ENCODE results near the gene TCP1. TPM values are rescaled to one million over a fixed set of nuclear protein-coding genes. Genes with fewer than 3 reads are reported as not detected.

Gene TCP1
- total RNA-seq (2021; fragmentation: NEBNext Ultra II Directional; extraction: Animal tissue kit (Norgen Biotek cat#: 25700)) (331 and 348 TPM in 2 replicates), polyA plus RNA-seq (2011; rRNA removed) (117 and 138 TPM in 2 replicates), polyA minus RNA-seq (2011; rRNA and poly(A)+ RNA removed) (187 and 237 TPM in 2 replicates)
- 177 TPM for polyA plus RNA-seq (2011; cell fraction: cytosol; rRNA removed)
- polyA plus RNA-seq (2011; cell fraction: nucleus; rRNA removed), result 243 TPM
- polyA plus RNA-seq (2012, experiment 1 of 2), result 298 to 400 TPM (median 371 TPM) in 4 replicates
- polyA plus RNA-seq (2012, experiment 2 of 2), result 55.7 TPM
- polyA plus RNA-seq (2013, experiment 1 of 2), result 155 TPM
- 149 TPM for polyA plus RNA-seq (2013, experiment 2 of 2)
- polyA minus RNA-seq (2011; cell fraction: cytosol; rRNA and poly(A)+ RNA removed), result 355 TPM
- polyA minus RNA-seq (2011; cell fraction: nucleus; rRNA and poly(A)+ RNA removed), result 228 TPM
- long read RNA-seq, experiment 1, transcript TCP1-201 (12 exons, 2,499 nt), result major isoform, 242 of 448 reads
- long read RNA-seq, experiment 1, partial matches to known transcripts, result 184 of 448 reads
- long read RNA-seq, experiment 1, other reads (novel, unspliced or antisense), result 22 of 448 reads
- long read RNA-seq, experiment 2, transcript TCP1-201 (12 exons, 2,499 nt), result major isoform, 371 of 505 reads
- long read RNA-seq, experiment 2, partial matches to known transcripts, result 127 of 505 reads
- long read RNA-seq, experiment 2, other reads (novel, unspliced or antisense), result 4 of 505 reads

- Histone ChIP-seq H3K27me3 (replicated peaks in 1 of 4; ENCODE audit: control insufficient read depth in 3 of 4, extremely low read depth in 1 of 4, insufficient read depth in 3 of 4, low read length in 3 of 4) (no peaks in the 10 kb centered on the region), H3K36me3 (ENCODE audit: control insufficient read depth in 2 of 4, insufficient read depth in 4 of 4, low read length in 3 of 4) (peaks cover 6 to 65% (median 28%) of the 10 kb centered on the region in 4 experiments; a peak in 7 of 8 replicates), H3K9me3 (ENCODE audit: insufficient read depth in 2 of 2, low read depth in 1 of 2, low read length in 1 of 2) (no peaks in the 10 kb centered on the region), H3K4me1 (replicated peaks in 1 of 4; ENCODE audit: control insufficient read depth in 3 of 4, insufficient read depth in 4 of 4, low read length in 3 of 4) (peaks cover 0 to 12% (median 7%) of the 10 kb centered on the region in 4 experiments; a peak in 4 of 7 replicates), H2AK5ac (ENCODE audit: low read depth, low read length) (no peak within 1 kb of the TSS; the same call in 1 of the 2 replicates), H4K91ac (replicated peaks; ENCODE audit: insufficient read length, low read length) (peak within 1 kb of the TSS; percentile 95), H3K14ac (ENCODE audit: insufficient read length) (no peak within 1 kb of the TSS), H3K4me2 (ENCODE audit: insufficient read depth in 1 of 2, low read depth in 2 of 2, low read length in 2 of 2) (peak within 1 kb of the TSS; percentile 81 to 99), H4K20me1 (replicated peaks in 1 of 2; ENCODE audit: control insufficient read depth in 1 of 2, insufficient read depth in 2 of 2, low read length in 2 of 2) (peaks cover 4 to 9% of the 10 kb centered on the region in 2 experiments), H3K9ac (replicated peaks in 1 of 4; ENCODE audit: extremely low read depth in 1 of 4, low read depth in 3 of 4, low read length in 3 of 4) (peak within 1 kb of the TSS; percentile 96 to 98 (median 97)), H3K18ac (ENCODE audit: extremely low read depth, low read length) (peak within 1 kb of the TSS; percentile 100), H3K56ac (replicated peaks; ENCODE audit: insufficient read length, low read depth, low read length) (peak within 1 kb of the TSS; percentile 98), H2BK15ac (ENCODE audit: low read length) (no peak within 1 kb of the TSS), H2BK120ac (replicated peaks; ENCODE audit: low read depth, low read length) (peak within 1 kb of the TSS; percentile 38), H2BK5ac (ENCODE audit: low read depth, low read length) (peak within 1 kb of the TSS; percentile 98), H2AFZ (ENCODE audit: low read length) (0 out of 2 replicates have a peak within 1 kb of the TSS, but pooled peaks have one; percentile 21), H3K4me3 (ENCODE audit: extremely low read depth in 1 of 4, insufficient read depth in 2 of 4, low read depth in 3 of 4, low read length in 4 of 4) (peak within 1 kb of the TSS; percentile 78 to 94 (median 90)), H3K23ac (ENCODE audit: insufficient read length) (no peak within 1 kb of the TSS), H2BK20ac (ENCODE audit: low read length) (no peak within 1 kb of the TSS), H2BK12ac (ENCODE audit: low read depth, low read length) (peak within 1 kb of the TSS; percentile 22; the same call in 1 of the 2 replicates), H3K4ac (replicated peaks; ENCODE audit: insufficient read length, low read depth, low read length) (peak within 1 kb of the TSS; percentile 76), H3K79me1 (ENCODE audit: low read depth, low read length) (no peaks in the 10 kb centered on the region; the same call in 1 of the 2 replicates), H3K79me2 (ENCODE audit: control insufficient read depth in 1 of 2, insufficient read depth in 2 of 2, low read length in 2 of 2) (peaks cover 20 to 85% of the 10 kb centered on the region in 2 experiments), H4K5ac (ENCODE audit: insufficient read length, low read depth, low read length) (peak within 1 kb of the TSS; percentile 87), H3K23me2 (ENCODE audit: low read depth, low read length) (peaks cover 7% of the 10 kb centered on the region), H4K8ac (ENCODE audit: extremely low read depth, insufficient read depth, low read length) (peak within 1 kb of the TSS; percentile 98), H3K27ac (ENCODE audit: low read depth, low read length) (peak within 1 kb of the TSS; percentile 91)
- FAIRE-seq (peak; percentile 74), DNase-seq (ENCODE audit: low read depth in 1 of 2, low spot score in 2 of 2) (peak; percentile 96 to 97)
- ChIA-PET POLR2A (ENCODE audit: partially characterized antibody) (interaction anchor here (0.5 to 5.3 kb wide), 31 partner anchors 9 to 333 kb away, joined by 3 to 80 read pairs (median 6); partner anchors contain the start of genes ACAT2, IGF2R, PNLDC1 and SOD2), CTCF (ENCODE audit: partially characterized antibody) (interaction anchor here (0.7 to 2.3 kb wide), 4 partner anchors 14 to 65 kb away, joined by 3 to 11 read pairs (median 4); no protein-coding TSS in a partner anchor)
- 3% methylated on average over 50 of the region's 64 CpGs; no CpG with 5 or more reads in 1 of the 2 experiments for WGBS, 2 experiments (ENCODE audit: extremely low coverage in 1 of 2, insufficient coverage in 1 of 2, insufficient read length in 1 of 2, insufficient replicate concordance in 2 of 2, low coverage in 1 of 2, low lambda C conversion rate in 2 of 2, missing lambda C conversion rate in 1 of 2)
- peak; percentile 70 for TF ChIP-seq MAX (IDR thresholded peaks at IDR 0.05)
- peak in 1 of 2 experiments; percentile 87; a peak in 2 of 4 replicates for TF ChIP-seq SIN3A (conservative IDR thresholded peaks at IDR 0.05 in 1 of 2, IDR thresholded peaks at IDR 0.05 in 1 of 2; ENCODE audit: low read depth in 1 of 2, low read length in 2 of 2)
- TF ChIP-seq TAF1 (IDR thresholded peaks at IDR 0.05; ENCODE audit: low read depth, low read length), result peak; percentile 98
- 0 out of 2 replicates have a peak, but pooled peaks have one; percentile 10 for TF ChIP-seq KDM5A (IDR thresholded peaks at IDR 0.05; ENCODE audit: low read length)
- TF ChIP-seq CHD1 (IDR thresholded peaks at IDR 0.05; ENCODE audit: low read depth, low read length), result no peak
- TF ChIP-seq TEAD4 (IDR thresholded peaks at IDR 0.05; ENCODE audit: low read depth, low read length), result 0 out of 2 replicates have a peak, but pooled peaks have one; percentile 2
- peak; percentile 21; the same call in 1 of the 2 replicates for TF ChIP-seq RBBP5 (IDR thresholded peaks at IDR 0.05; ENCODE audit: borderline replicate concordance, low read depth, low read length)
Measured at GRCh38 chr6:159789377-159790148, at the start of gene TCP1. Gene TCP1, minus strand, starts transcription at chr6:159789602. Its CDS starts 134 bp downstream, at chr6:159789468.
